Activated naive CD4-positive, alpha-beta T cell treated with Interleukin-2 at 50 U/mL for 16 hours (primary cell): ENCODE results near the gene PPM1F.
"Not testable (repeated sequence)": the region's sequence is repeated elsewhere in the genome, so short reads cannot be mapped to it uniquely, and the experiment has no call there.

ENCODE experiments used
- DNase-seq: peaks from one replicate; pipeline ENCODE4 v3.0.0-alpha.2; 2020

PPM1F gene

GRCh38 chr22:21881841-21882753 is 70.6 kb downstream of the PPM1F start:
- no peak for DNase-seq

- peak; percentile 44 for DNase-seq
Measured at GRCh38 chr22:21876486-21877176, 76.0 kb downstream of the PPM1F start.

GRCh38 chr22:21874953-21875352 is 77.7 kb downstream of the PPM1F start:
- DNase-seq: not testable (repeated sequence)

GRCh38 chr22:21873619-21874018 is 79.0 kb downstream of the PPM1F start:
- DNase-seq: no peak

- not testable (repeated sequence) for DNase-seq
Measured at GRCh38 chr22:21872741-21873140, 79.9 kb downstream of the PPM1F start.
